H1 (cell line): Measurements from ENCODE around the gene PYGB. TPM values are rescaled to one million over a fixed set of nuclear protein-coding genes. Genes with fewer than 3 reads are reported as not detected.

ENCODE experiments used
- CTCF ChIA-PET: fragments of 300-600 bp; sonication (Branson Sonifier 250); formaldehyde crosslinking; loops from one replicate; lab custom pipeline; 2021; ENCODE audit not compliant: partially characterized antibody; lab: Charles Lee
- POLR2A ChIA-PET: fragments of 300-600 bp; sonication (Branson Sonifier 250); formaldehyde crosslinking; loops from one replicate; lab custom pipeline; 2021; ENCODE audit warnings: inconsistent platforms; ENCODE audit not compliant: partially characterized antibody; lab: Charles Lee
- DNase-seq, 2 experiments: peaks; one replicate each; pipeline versions ENCODE4 v3.0.0 to v3.0.0-alpha.2; 2010 to 2022; ENCODE audit warnings: low spot score in 2 of 2, low read depth in 1 of 2, mixed read lengths in 1 of 2
- FAIRE-seq: peaks from 2 replicates; lab custom pipeline; 2011; peaks lifted over from hg19 to GRCh38; lab: Jason Lieb, UNC
- H2AFZ ChIP-seq: 2 replicates; pipeline ENCODE4 v1.8.1; 2012; ENCODE audit warnings: low read length, inconsistent platforms
- H2AK5ac ChIP-seq: 2 replicates; pipeline ENCODE4 v1.6.1; 2013; ENCODE audit warnings: low read depth, low read length
- H2BK120ac ChIP-seq: replicated peaks from 2 replicates; pipeline ENCODE3; 2013; ENCODE audit warnings: low read depth, low read length, inconsistent platforms
- H2BK12ac ChIP-seq: 2 replicates; pipeline ENCODE4 v1.6.1; 2013; ENCODE audit warnings: low read depth, low read length
- H2BK15ac ChIP-seq: 2 replicates; pipeline ENCODE4 v1.6.1; 2013; ENCODE audit warnings: low read length
- H2BK20ac ChIP-seq: 2 replicates; pipeline ENCODE4 v1.6.1; 2013; ENCODE audit warnings: low read length
- H2BK5ac ChIP-seq: 2 replicates; pipeline ENCODE4 v1.6.1; 2013; ENCODE audit warnings: low read depth, low read length
- H3K14ac ChIP-seq: 2 replicates; pipeline ENCODE4 v1.6.1; 2013; ENCODE audit warnings: inconsistent platforms; ENCODE audit not compliant: insufficient read length
- H3K18ac ChIP-seq: 2 replicates; pipeline ENCODE4 v1.6.1; 2013; ENCODE audit warnings: low read length; ENCODE audit errors: extremely low read depth
- H3K23ac ChIP-seq: 2 replicates; pipeline ENCODE4 v1.6.1; 2013; ENCODE audit warnings: inconsistent platforms; ENCODE audit not compliant: insufficient read length
- H3K23me2 ChIP-seq: 2 replicates; pipeline ENCODE4 v1.6.1; 2013; ENCODE audit warnings: low read depth, low read length
- H3K27ac ChIP-seq: 2 replicates; pipeline ENCODE4 v1.6.1; 2011; ENCODE audit warnings: low read depth, low read length, inconsistent platforms
- H3K27me3 ChIP-seq, 4 experiments: replicated peaks in 1 of 4; 1 replicate in 1 of 4; 2 replicates in 3 of 4; pipeline versions ENCODE4 v1.6.1 to v1.8.1; 2011 to 2013; ENCODE audit warnings: low read length in 3 of 4, mild to moderate bottlenecking in 3 of 4, inconsistent platforms in 2 of 4, mixed read lengths in 2 of 4, moderate library complexity in 1 of 4; ENCODE audit not compliant: control insufficient read depth in 3 of 4, insufficient read depth in 3 of 4; ENCODE audit errors: extremely low read depth in 1 of 4
- H3K36me3 ChIP-seq, 4 experiments: 2 replicates each; pipeline versions ENCODE4 v1.6.1 to v1.8.1; 2011 to 2013; ENCODE audit warnings: mild to moderate bottlenecking in 4 of 4, low read length in 3 of 4, moderate library complexity in 2 of 4, control low read depth in 1 of 4, inconsistent platforms in 1 of 4; ENCODE audit not compliant: insufficient read depth in 4 of 4, control insufficient read depth in 2 of 4
- H3K4ac ChIP-seq: replicated peaks from 2 replicates; pipeline ENCODE3; 2013; ENCODE audit warnings: low read length, low read depth, mixed read lengths, inconsistent platforms; ENCODE audit not compliant: insufficient read length
- H3K4me1 ChIP-seq, 4 experiments: replicated peaks in 1 of 4; 1 replicate in 1 of 4; 2 replicates in 3 of 4; pipeline versions ENCODE4 v1.6.1 to v1.8.1; 2011 to 2013; ENCODE audit warnings: low read length in 3 of 4, inconsistent platforms in 2 of 4, mixed read lengths in 1 of 4; ENCODE audit not compliant: insufficient read depth in 4 of 4, control insufficient read depth in 3 of 4
- H3K4me2 ChIP-seq, 2 experiments: 2 replicates each; pipeline versions ENCODE4 v1.6.1 to v1.8.1; 2011 to 2013; ENCODE audit warnings: low read depth in 2 of 2, low read length in 2 of 2, control low read depth in 1 of 2, inconsistent platforms in 1 of 2, mild to moderate bottlenecking in 1 of 2; ENCODE audit not compliant: insufficient read depth in 1 of 2
- H3K4me3 ChIP-seq, 4 experiments: fragments of 200-600, 300-600 bp in 1 of 4; sonication (generic), shearing (Covaris generic), sonication (Bioruptor Twin) in 1 of 4; 2 replicates each; pipeline versions ENCODE4 v1.5.1 to v1.8.1; 2011 to 2016; ENCODE audit warnings: low read length in 4 of 4, low read depth in 3 of 4, control low read depth in 2 of 4, inconsistent platforms in 2 of 4, mild to moderate bottlenecking in 2 of 4, mixed read lengths in 1 of 4, moderate library complexity in 1 of 4; ENCODE audit not compliant: insufficient read depth in 2 of 4; ENCODE audit errors: extremely low read depth in 1 of 4
- H3K56ac ChIP-seq: replicated peaks from 2 replicates; pipeline ENCODE3; 2013; ENCODE audit warnings: low read depth, mild to moderate bottlenecking, mixed read lengths, low read length, inconsistent platforms; ENCODE audit not compliant: insufficient read length
- H3K79me1 ChIP-seq: 2 replicates; pipeline ENCODE4 v1.6.1; 2013; ENCODE audit warnings: low read depth, low read length, control low read depth
- H3K79me2 ChIP-seq, 2 experiments: 2 replicates each; pipeline versions ENCODE4 v1.6.1 to v1.8.1; 2012 to 2013; ENCODE audit warnings: low read length in 2 of 2, mild to moderate bottlenecking in 2 of 2, inconsistent platforms in 1 of 2; ENCODE audit not compliant: insufficient read depth in 2 of 2, control insufficient read depth in 1 of 2
- H3K9ac ChIP-seq, 4 experiments: replicated peaks in 1 of 4; 1 replicate in 1 of 4; 2 replicates in 3 of 4; pipeline versions ENCODE4 v1.6.1 to v1.8.1; 2011 to 2013; ENCODE audit warnings: low read depth in 3 of 4, low read length in 3 of 4, control low read depth in 2 of 4, mild to moderate bottlenecking in 2 of 4, moderate library complexity in 2 of 4, inconsistent platforms in 1 of 4; ENCODE audit errors: extremely low read depth in 1 of 4
- H3K9me3 ChIP-seq, 2 experiments: 2 replicates each; pipeline versions ENCODE4 v1.6.1 to v1.8.1; 2012 to 2013; ENCODE audit warnings: mild to moderate bottlenecking in 2 of 2, moderate library complexity in 2 of 2, control low read depth in 1 of 2, inconsistent platforms in 1 of 2, low read depth in 1 of 2, low read length in 1 of 2, mixed read lengths in 1 of 2; ENCODE audit not compliant: insufficient read depth in 2 of 2
- H4K20me1 ChIP-seq, 2 experiments: replicated peaks in 1 of 2; 2 replicates each; pipeline versions ENCODE3 to v1.8.1; 2011 to 2013; ENCODE audit warnings: inconsistent platforms in 2 of 2, low read length in 2 of 2, mild to moderate bottlenecking in 1 of 2; ENCODE audit not compliant: insufficient read depth in 2 of 2, control insufficient read depth in 1 of 2
- H4K5ac ChIP-seq: 2 replicates; pipeline ENCODE4 v1.6.1; 2013; ENCODE audit warnings: low read length, low read depth, mixed read lengths, inconsistent platforms; ENCODE audit not compliant: insufficient read length
- H4K8ac ChIP-seq: 2 replicates; pipeline ENCODE4 v1.8.0; 2013; ENCODE audit warnings: mild to moderate bottlenecking, moderate library complexity, low read length, inconsistent platforms; ENCODE audit not compliant: insufficient read depth; ENCODE audit errors: extremely low read depth
- H4K91ac ChIP-seq: replicated peaks from 2 replicates; pipeline ENCODE3; 2013; ENCODE audit warnings: low read length, mixed read lengths, inconsistent platforms; ENCODE audit not compliant: insufficient read length
- CBX8 ChIP-seq: fragments of 300-800, 300-1000 bp; sonication (generic); IDR thresholded peaks from 2 replicates; pipeline ENCODE4 v1.7.1; 2016; ENCODE audit warnings: low read depth, low read length, borderline replicate concordance
- KDM4A ChIP-seq: IDR thresholded peaks from one replicate; pipeline ENCODE4 v1.7.1; 2012; ENCODE audit warnings: low read depth, mild to moderate bottlenecking, moderate library complexity, low read length, inconsistent platforms; ENCODE audit not compliant: severe bottlenecking
- POLR2A ChIP-seq, 2 experiments: IDR thresholded peaks; 1 replicate in 1 of 2; 2 replicates in 1 of 2; pipeline ENCODE4 v1.6.1; 2011; ENCODE audit warnings: low read depth in 2 of 2, low read length in 2 of 2, mild to moderate bottlenecking in 2 of 2; ENCODE audit errors: control extremely low read depth in 1 of 2
- SAP30 ChIP-seq: fragments of 300-600 bp; sonication (generic); IDR thresholded peaks from 2 replicates; pipeline ENCODE4 v1.7.1; 2012; ENCODE audit warnings: low read length, moderate library complexity, mild to moderate bottlenecking, inconsistent platforms; ENCODE audit not compliant: insufficient read depth, insufficient replicate concordance
- SIRT6 ChIP-seq: IDR thresholded peaks from one replicate; pipeline ENCODE4 v1.7.1; 2012; ENCODE audit warnings: low read length, inconsistent platforms
- TCF12 ChIP-seq: IDR thresholded peaks from 2 replicates; pipeline ENCODE4 v1.6.1; 2011; ENCODE audit warnings: low read depth, mild to moderate bottlenecking, low read length
- WGBS, 2 experiments: shearing (Covaris generic) in 1 of 2; methylation state at CpG; one replicate each; pipeline versions ENCODE4 v1.1.6 to v1.1.7; 2013 to 2015; ENCODE audit warnings: low lambda C conversion rate in 2 of 2, mixed read lengths in 2 of 2, inconsistent platforms in 1 of 2, low coverage in 1 of 2, missing lambda C conversion rate in 1 of 2; ENCODE audit not compliant: insufficient replicate concordance in 2 of 2, insufficient coverage in 1 of 2, insufficient read length in 1 of 2; ENCODE audit errors: extremely low coverage in 1 of 2, missing lambda C conversion rate in 1 of 2; 5-methylcytosine and 5-hydroxymethylcytosine counted together
- polyA plus RNA-seq, 7 experiments: library from polyadenylated mRNA; depleted of rRNA in 3 of 7; stranded (reverse) in 5 of 7; unstranded in 2 of 7; fragments of >200 nt in 5 of 7; fragments of 200-250 nt in 2 of 7; gene quantifications; 1 replicate in 5 of 7; 2 replicates in 1 of 7; 4 replicates in 1 of 7; pipeline versions ENCODE4 v1.2.1 to v1.2.3, GENCODE V29; 2011 to 2013; ENCODE audit warnings: missing spikeins in 2 of 7, mixed read lengths in 2 of 7
- total RNA-seq: library from RNA; stranded (reverse); fragmentation: NEBNext Ultra II Directional; extraction: Animal tissue kit (Norgen Biotek cat#: 25700); gene quantifications from 2 replicates; pipeline ENCODE4 v1.2.1, GENCODE V29; 2021
- TF ChIP-seq, protein P1 (sequence below): IDR thresholded peaks from 2 replicates; pipeline ENCODE4 v1.6.1; 2011; ENCODE audit warnings: low read length, improper control_type of control experiment
- TF ChIP-seq, protein P2 (sequence below): IDR thresholded peaks from 2 replicates; pipeline ENCODE4 v1.6.1; 2012; ENCODE audit warnings: low read length, inconsistent platforms

The PYGB gene
- total and polyA plus RNA-seq, 2 of the 8 experiments (the other 6 are each of a cell fraction or from before 2014, with no cell fraction given): 26.6 to 56.0 TPM

DNA sequence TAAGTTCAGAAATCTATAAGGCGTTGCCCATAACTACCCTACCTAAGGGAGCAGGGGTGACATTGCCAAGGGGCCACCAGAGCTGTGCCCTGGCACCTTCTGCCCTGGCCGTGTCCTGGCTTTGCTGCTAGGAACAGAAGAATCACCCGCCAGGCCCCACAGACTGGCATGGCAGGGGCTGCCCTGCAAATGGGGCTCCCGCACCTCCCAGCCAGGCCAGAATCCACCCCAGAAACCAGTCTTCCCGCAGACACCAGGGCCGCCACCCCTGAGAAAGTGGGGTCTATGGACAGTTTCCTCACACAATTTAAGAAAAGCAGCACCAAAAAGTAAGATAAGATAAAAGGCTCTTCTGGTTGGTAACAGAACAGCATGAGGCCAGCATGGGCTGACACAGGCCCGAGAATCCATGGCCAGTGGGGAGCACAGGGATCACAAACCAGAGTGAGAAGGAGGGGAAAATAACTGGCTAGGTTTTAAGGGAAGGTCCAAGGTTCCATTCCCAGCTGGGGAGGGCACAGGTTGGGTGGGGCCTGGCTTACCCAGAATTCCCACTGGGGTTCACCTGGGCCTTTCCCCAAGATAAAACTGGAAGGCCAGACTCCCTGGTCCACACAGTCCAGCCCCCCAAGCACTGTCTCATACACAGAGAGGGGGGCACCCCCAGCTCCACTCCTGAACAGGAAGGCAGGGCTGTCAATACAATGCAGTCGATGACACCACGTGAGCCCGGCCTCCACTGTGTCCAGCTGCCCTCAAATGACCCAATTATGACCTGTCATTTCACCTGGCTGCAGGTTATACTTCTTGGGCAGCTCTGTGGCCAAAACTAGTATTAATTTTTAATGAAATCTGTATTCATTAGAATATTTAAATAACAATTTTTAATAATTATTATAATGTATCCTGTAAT, 59.4 kb downstream of the PYGB start:
- H2AFZ ChIP-seq: no peak overlapping the region
- peaks cover 0 to 6% (median 1%) of the 10 kb centered on the region in 4 experiments; a peak in 5 of 8 replicates for H3K36me3 ChIP-seq
- no peak overlapping the region for H3K4me2 ChIP-seq
- no peak overlapping the region for H2BK20ac ChIP-seq
- no peak overlapping the region for H3K4me3 ChIP-seq
- H3K79me2 ChIP-seq: no peaks in the 10 kb centered on the region
- H4K91ac ChIP-seq: no peak overlapping the region
- no peak overlapping the region for H3K4ac ChIP-seq
- no peak overlapping the region for H3K18ac ChIP-seq
- no peak overlapping the region for H3K9ac ChIP-seq
- ChIA-PET POLR2A (interaction anchor here (0.7 to 3.1 kb wide), 2 partner anchors 100 to 143 kb away, joined by 3 to 14 read pairs; partner anchors contain the start of gene GINS1), CTCF (interaction anchor here (2.5 to 2.9 kb wide), 3 partner anchors 11 to 91 kb away, joined by 9 to 20 read pairs (median 13); no protein-coding TSS in a partner anchor)
- H4K5ac ChIP-seq: no peak overlapping the region
- H2BK12ac ChIP-seq: no peak overlapping the region
- H3K14ac ChIP-seq: no peak overlapping the region
- H3K56ac ChIP-seq: no peak overlapping the region
- H2BK5ac ChIP-seq: no peak overlapping the region
- H3K23me2 ChIP-seq: 0 out of 2 replicates have a peak, but pooled peaks cover 1% of the 10 kb centered on the region
- no peak for FAIRE-seq
- no peak overlapping the region for H3K23ac ChIP-seq
- no peak overlapping the region for H2BK15ac ChIP-seq
- 97% methylated on average over 10 of the region's 10 CpGs; no CpG with 5 or more reads in 1 of the 2 experiments for WGBS, 2 experiments
- no peak overlapping the region; the same call in 1 of the 2 replicates for H4K8ac ChIP-seq
- peaks cover 0 to 3% of the 10 kb centered on the region in 2 experiments; a peak in 1 of 4 replicates for H3K9me3 ChIP-seq
- DNase-seq: no peak
- no peaks in the 10 kb centered on the region for H3K27me3 ChIP-seq
- H2BK120ac ChIP-seq: no peak overlapping the region
- H2AK5ac ChIP-seq: no peak overlapping the region
- no peaks in the 10 kb centered on the region; the same call in 1 of the 2 replicates for H3K79me1 ChIP-seq
- H3K4me1 ChIP-seq: peaks cover 0 to 3% (median 0%) of the 10 kb centered on the region in 4 experiments; a peak in 2 of 7 replicates
- peaks cover 2% of the 10 kb centered on the region in 2 experiments for H4K20me1 ChIP-seq
- H3K27ac ChIP-seq: no peak overlapping the region
- TF ChIP-seq SAP30 (no peak), SIRT6 (no peak), TCF12 (no peak), CBX8 (no peak), POLR2A (IDR thresholded peaks at IDR 0.05; ENCODE audit: control extremely low read depth in 1 of 2, low read depth in 2 of 2, low read length in 2 of 2) (no peak), KDM4A (no peak)
- TF ChIP-seq, protein P1, sequence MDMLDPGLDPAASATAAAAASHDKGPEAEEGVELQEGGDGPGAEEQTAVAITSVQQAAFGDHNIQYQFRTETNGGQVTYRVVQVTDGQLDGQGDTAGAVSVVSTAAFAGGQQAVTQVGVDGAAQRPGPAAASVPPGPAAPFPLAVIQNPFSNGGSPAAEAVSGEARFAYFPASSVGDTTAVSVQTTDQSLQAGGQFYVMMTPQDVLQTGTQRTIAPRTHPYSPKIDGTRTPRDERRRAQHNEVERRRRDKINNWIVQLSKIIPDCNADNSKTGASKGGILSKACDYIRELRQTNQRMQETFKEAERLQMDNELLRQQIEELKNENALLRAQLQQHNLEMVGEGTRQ: no peak
- TF ChIP-seq, protein P2, sequence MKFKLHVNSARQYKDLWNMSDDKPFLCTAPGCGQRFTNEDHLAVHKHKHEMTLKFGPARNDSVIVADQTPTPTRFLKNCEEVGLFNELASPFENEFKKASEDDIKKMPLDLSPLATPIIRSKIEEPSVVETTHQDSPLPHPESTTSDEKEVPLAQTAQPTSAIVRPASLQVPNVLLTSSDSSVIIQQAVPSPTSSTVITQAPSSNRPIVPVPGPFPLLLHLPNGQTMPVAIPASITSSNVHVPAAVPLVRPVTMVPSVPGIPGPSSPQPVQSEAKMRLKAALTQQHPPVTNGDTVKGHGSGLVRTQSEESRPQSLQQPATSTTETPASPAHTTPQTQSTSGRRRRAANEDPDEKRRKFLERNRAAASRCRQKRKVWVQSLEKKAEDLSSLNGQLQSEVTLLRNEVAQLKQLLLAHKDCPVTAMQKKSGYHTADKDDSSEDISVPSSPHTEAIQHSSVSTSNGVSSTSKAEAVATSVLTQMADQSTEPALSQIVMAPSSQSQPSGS: no peak
